HAP-1 (cell line): Measurements from ENCODE around the gene LAMP5.
A peak's percentile ranks its signal among the peaks of the same experiment; 100 is the strongest.

ENCODE experiments used
- DNase-seq, 2 experiments: peaks; one replicate each; pipeline ENCODE4 v3.0.0-alpha.2; 2016 to 2020; ENCODE audit warnings: low spot score in 2 of 2
- H3K27me3 ChIP-seq: fragments of 250-450 bp; sonication (Bioruptor Pico); 2 replicates; pipeline ENCODE4 v1.5.1; 2020; ENCODE audit warnings: low read depth, mild to moderate bottlenecking, moderate library complexity
- H3K36me3 ChIP-seq: fragments of 250-450 bp; sonication (Bioruptor Pico); replicated peaks from 2 replicates; pipeline ENCODE4 v1.5.1; 2020; ENCODE audit warnings: mild to moderate bottlenecking
- H3K4me1 ChIP-seq: fragments of 250-450 bp; sonication (Bioruptor Pico); 2 replicates; pipeline ENCODE4 v1.5.1; 2020; ENCODE audit warnings: mild to moderate bottlenecking
- H3K4me3 ChIP-seq: fragments of 250-450 bp; sonication (Bioruptor Pico); 2 replicates; pipeline ENCODE4 v1.5.1; 2020; ENCODE audit warnings: mild to moderate bottlenecking, moderate library complexity
- H3K9me3 ChIP-seq: fragments of 250-450 bp; sonication (Bioruptor Pico); 2 replicates; pipeline ENCODE4 v1.5.1; 2020; ENCODE audit warnings: mild to moderate bottlenecking, moderate library complexity
- in situ Hi-C: fragments of 300-500 bp; cut with MboI; formaldehyde crosslinking; loops from 3 replicates; pipeline ENCODE4 v1.14.3; 2020; ENCODE audit warnings: low sequenced_read_pairs, inconsistent platforms, mixed read lengths

The LAMP5 gene, protein sequence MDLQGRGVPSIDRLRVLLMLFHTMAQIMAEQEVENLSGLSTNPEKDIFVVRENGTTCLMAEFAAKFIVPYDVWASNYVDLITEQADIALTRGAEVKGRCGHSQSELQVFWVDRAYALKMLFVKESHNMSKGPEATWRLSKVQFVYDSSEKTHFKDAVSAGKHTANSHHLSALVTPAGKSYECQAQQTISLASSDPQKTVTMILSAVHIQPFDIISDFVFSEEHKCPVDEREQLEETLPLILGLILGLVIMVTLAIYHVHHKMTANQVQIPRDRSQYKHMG

DNA sequence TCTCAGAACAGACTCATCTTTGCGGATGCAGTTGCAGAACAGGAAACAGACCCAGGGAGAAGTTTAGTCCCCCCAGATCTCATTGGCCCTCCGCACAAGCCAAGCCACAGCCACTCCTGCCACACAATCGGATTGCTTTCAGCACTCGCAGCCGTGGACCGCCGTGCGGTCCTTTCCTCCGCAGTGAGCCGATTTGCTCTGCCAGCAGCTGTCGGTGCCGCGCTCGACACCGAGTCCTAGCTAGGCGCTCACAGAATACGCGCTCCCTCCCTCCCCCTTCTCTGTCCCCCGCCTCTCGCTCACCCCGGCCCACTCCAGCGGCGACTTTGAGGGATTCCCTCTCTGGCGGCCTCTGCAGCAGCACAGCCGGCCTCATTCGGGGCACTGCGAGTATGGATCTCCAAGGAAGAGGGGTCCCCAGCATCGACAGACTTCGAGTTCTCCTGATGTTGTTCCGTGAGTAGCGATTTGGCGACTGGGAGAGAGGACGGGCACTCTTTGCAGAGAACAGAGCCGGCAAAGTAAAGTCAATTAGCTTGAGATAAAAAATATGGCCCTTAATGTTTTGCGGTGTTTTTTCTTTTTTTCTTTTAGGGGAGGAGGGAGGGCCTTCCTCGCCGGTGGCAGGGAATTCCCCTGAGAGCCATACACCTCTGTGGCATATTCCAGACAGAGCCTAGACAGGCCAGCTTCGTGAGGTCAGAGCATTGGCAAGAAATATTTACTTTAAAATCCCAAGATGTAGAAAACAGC lies at the start of gene LAMP5:
LAMP5 (plus strand) TSS at position 130 of the 753 bp plus-strand sequence; CDS start at position 393, 263 bp downstream.
- H3K4me3 ChIP-seq = no peak within 1 kb of the TSS
- H3K27me3 ChIP-seq = peaks cover 72% of the 10 kb centered on the region
- no peaks in the 10 kb centered on the region for H3K9me3 ChIP-seq
- H3K36me3 ChIP-seq = no peaks in the 10 kb centered on the region
- DNase-seq = peak in 1 of 2 experiments; percentile 36
- H3K4me1 ChIP-seq = no peaks in the 10 kb centered on the region
- in situ Hi-C loops = no loop called here

- in situ Hi-C loops = loop anchor here (10.0 kb wide), 1 partner anchor 137 kb away; no protein-coding TSS in a partner anchor
- no peak overlapping the region for H3K4me3 ChIP-seq
- H3K36me3 ChIP-seq = no peaks in the 10 kb centered on the region
- peak in 1 of 2 experiments; percentile 40 for DNase-seq
- H3K4me1 ChIP-seq = no peaks in the 10 kb centered on the region
- no peaks in the 10 kb centered on the region for H3K27me3 ChIP-seq
- no peaks in the 10 kb centered on the region for H3K9me3 ChIP-seq
Observed at GRCh38 chr20:9467995-9468394, 46.4 kb upstream of the LAMP5 start.

DNA sequence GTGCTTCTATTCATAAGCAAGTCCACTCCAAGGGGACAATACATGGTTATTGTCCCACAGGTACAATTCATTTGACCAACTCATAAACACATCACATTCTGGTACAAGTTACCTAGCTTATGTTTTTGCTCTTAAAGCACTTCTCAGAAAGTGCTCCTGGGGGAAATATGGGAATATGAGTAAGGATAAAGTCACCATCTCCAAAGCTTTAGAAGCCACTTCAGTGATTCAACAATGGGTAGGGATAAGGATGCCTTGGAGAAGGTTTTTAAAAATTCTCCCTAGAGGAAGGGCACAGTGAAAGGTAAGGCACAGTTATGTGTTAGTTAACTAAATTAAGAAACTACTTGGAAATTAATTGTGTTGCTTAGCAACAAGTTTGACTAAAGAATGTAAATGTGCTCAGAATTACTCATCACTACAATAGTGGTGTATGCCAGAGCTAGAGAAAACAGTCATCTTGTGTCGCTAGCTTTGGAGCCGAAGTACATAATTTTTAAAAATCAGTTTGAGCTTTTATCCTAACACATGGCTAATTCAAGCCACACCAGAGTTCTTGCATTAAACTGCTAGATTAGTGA lies 39.5 kb upstream of the LAMP5 start:
- DNase-seq = no peak
- no peaks in the 10 kb centered on the region for H3K36me3 ChIP-seq
- H3K9me3 ChIP-seq = no peaks in the 10 kb centered on the region
- H3K4me1 ChIP-seq = no peaks in the 10 kb centered on the region
- in situ Hi-C loops = no loop called here
- H3K27me3 ChIP-seq = no peaks in the 10 kb centered on the region
- H3K4me3 ChIP-seq = no peak overlapping the region

DNA sequence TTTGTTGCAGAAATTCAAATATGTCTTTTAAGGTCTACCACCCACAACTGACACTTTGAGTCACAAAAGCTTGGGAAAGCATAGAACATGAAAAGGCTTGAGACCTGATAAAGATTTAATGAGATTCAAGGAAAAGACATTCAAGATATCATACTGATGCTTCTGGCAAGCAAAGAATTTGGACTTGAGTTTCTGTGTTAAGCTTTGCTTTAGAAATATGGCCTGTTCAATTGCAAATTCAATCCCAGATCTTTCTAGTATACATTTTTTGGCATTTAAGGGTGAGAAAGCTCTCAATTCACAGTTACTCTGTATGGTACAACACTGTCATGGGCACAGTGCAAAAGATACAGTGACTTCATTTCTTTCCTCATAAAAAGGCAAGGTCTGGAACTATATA lies 38.9 kb upstream of the LAMP5 start:
- in situ Hi-C loops = no loop called here
- no peaks in the 10 kb centered on the region for H3K9me3 ChIP-seq
- H3K4me3 ChIP-seq = no peak overlapping the region
- DNase-seq = no peak
- no peaks in the 10 kb centered on the region for H3K27me3 ChIP-seq
- H3K4me1 ChIP-seq = no peaks in the 10 kb centered on the region
- no peaks in the 10 kb centered on the region for H3K36me3 ChIP-seq

- no peaks in the 10 kb centered on the region for H3K27me3 ChIP-seq
- no peak for DNase-seq
- no peaks in the 10 kb centered on the region for H3K36me3 ChIP-seq
- H3K9me3 ChIP-seq = no peaks in the 10 kb centered on the region
- in situ Hi-C loops = no loop called here
- no peaks in the 10 kb centered on the region for H3K4me1 ChIP-seq
- H3K4me3 ChIP-seq = no peak overlapping the region
Observed at GRCh38 chr20:9476174-9476573, 38.2 kb upstream of the LAMP5 start.

- no peaks in the 10 kb centered on the region for H3K9me3 ChIP-seq
- no peaks in the 10 kb centered on the region for H3K36me3 ChIP-seq
- no peaks in the 10 kb centered on the region for H3K27me3 ChIP-seq
- H3K4me3 ChIP-seq = no peak overlapping the region
- in situ Hi-C loops = no loop called here
- no peaks in the 10 kb centered on the region for H3K4me1 ChIP-seq
- DNase-seq = no peak
Observed at GRCh38 chr20:9476637-9477036, 37.8 kb upstream of the LAMP5 start.

DNA sequence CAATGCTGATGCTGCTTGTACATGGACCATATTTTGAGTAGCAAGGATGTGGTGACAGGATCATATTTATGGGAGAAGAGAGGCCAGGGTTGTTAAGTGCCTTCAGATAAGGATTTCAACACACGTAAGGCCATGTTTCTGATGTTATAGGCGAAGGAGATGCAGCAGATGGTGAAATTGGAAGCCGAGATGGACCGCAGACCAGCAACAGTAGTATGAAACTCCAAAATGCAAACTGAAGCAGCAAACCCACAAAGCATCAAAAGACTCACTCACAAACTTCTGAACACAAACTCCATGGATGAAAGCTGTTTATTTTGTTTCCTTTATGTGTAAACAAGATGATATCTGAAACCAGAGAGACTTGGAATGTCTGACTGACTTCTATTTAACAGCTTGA lies 35.6 kb upstream of the LAMP5 start:
- in situ Hi-C loops = no loop called here
- H3K4me3 ChIP-seq = no peak overlapping the region
- no peaks in the 10 kb centered on the region for H3K4me1 ChIP-seq
- peaks cover 6% of the 10 kb centered on the region; the same call in 1 of the 2 replicates for H3K27me3 ChIP-seq
- no peaks in the 10 kb centered on the region for H3K9me3 ChIP-seq
- H3K36me3 ChIP-seq = no peaks in the 10 kb centered on the region
- no peak for DNase-seq

DNA sequence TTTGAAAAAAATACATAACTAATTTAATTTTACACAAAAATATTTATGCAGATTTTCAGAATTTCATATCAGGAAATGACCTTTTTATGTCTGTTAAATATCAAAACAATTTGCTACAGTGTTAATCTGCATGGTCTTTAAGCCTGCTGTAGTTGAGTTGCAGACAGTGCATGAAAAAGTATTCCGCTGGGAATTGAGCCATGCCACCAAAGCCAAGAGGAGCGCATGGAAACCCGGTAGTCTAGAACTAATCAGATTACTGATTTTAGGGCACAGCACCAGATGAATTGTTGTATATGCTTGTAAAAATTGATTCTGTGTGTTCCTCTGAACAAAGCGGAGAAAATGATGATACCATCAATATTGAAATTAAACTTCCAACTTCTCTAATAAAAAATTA lies 34.3 kb upstream of the LAMP5 start:
- DNase-seq = no peak
- H3K9me3 ChIP-seq = no peaks in the 10 kb centered on the region
- no peaks in the 10 kb centered on the region for H3K4me1 ChIP-seq
- peaks cover 12% of the 10 kb centered on the region; the same call in 1 of the 2 replicates for H3K27me3 ChIP-seq
- no peak overlapping the region for H3K4me3 ChIP-seq
- no peaks in the 10 kb centered on the region for H3K36me3 ChIP-seq
- in situ Hi-C loops = no loop called here

GRCh38 chr20:9482180-9482579 lies 32.2 kb upstream of the LAMP5 start:
- in situ Hi-C loops = no loop called here
- H3K4me1 ChIP-seq = no peaks in the 10 kb centered on the region
- H3K36me3 ChIP-seq = no peaks in the 10 kb centered on the region
- no peaks in the 10 kb centered on the region for H3K9me3 ChIP-seq
- peaks cover 15% of the 10 kb centered on the region; the same call in 1 of the 2 replicates for H3K27me3 ChIP-seq
- DNase-seq = no peak
- H3K4me3 ChIP-seq = no peak overlapping the region

- H3K4me3 ChIP-seq = no peak overlapping the region
- peaks cover 15% of the 10 kb centered on the region; the same call in 1 of the 2 replicates for H3K27me3 ChIP-seq
- H3K4me1 ChIP-seq = no peaks in the 10 kb centered on the region
- in situ Hi-C loops = no loop called here
- DNase-seq = no peak
- no peaks in the 10 kb centered on the region for H3K36me3 ChIP-seq
- H3K9me3 ChIP-seq = no peaks in the 10 kb centered on the region
Observed at GRCh38 chr20:9483131-9483530, 31.3 kb upstream of the LAMP5 start.

GRCh38 chr20:9485614-9486340 lies 28.6 kb upstream of the LAMP5 start:
- peaks cover 17% of the 10 kb centered on the region; the same call in 1 of the 2 replicates for H3K27me3 ChIP-seq
- H3K36me3 ChIP-seq = no peaks in the 10 kb centered on the region
- no peaks in the 10 kb centered on the region for H3K4me1 ChIP-seq
- H3K4me3 ChIP-seq = no peak overlapping the region
- H3K9me3 ChIP-seq = no peaks in the 10 kb centered on the region
- in situ Hi-C loops = no loop called here
- DNase-seq = no peak

- no peaks in the 10 kb centered on the region for H3K4me1 ChIP-seq
- peaks cover 16% of the 10 kb centered on the region; the same call in 1 of the 2 replicates for H3K27me3 ChIP-seq
Observed at GRCh38 chr20:9487231-9487630, 27.2 kb upstream of the LAMP5 start.

GRCh38 chr20:9488063-9488462 lies 26.3 kb upstream of the LAMP5 start:
- in situ Hi-C loops = no loop called here
- Histone ChIP-seq H3K36me3 (no peaks in the 10 kb centered on the region), H3K9me3 (no peaks in the 10 kb centered on the region), H3K27me3 (peaks cover 10% of the 10 kb centered on the region; the same call in 1 of the 2 replicates), H3K4me3 (no peak overlapping the region), H3K4me1 (no peaks in the 10 kb centered on the region)
- no peak for DNase-seq

More at GRCh38 chr20:9487231-9487630, 27.2 kb upstream of the LAMP5 start:
- no peak overlapping the region for H3K4me3 ChIP-seq
- H3K9me3 ChIP-seq = no peaks in the 10 kb centered on the region
- H3K36me3 ChIP-seq = no peaks in the 10 kb centered on the region
- DNase-seq = no peak
- in situ Hi-C loops = no loop called here
